ENCODE measurements around the gene REL. TPM values are rescaled to one million over a fixed set of nuclear protein-coding genes. Genes with fewer than 3 reads are reported as not detected.

REL gene
- total RNA-seq, 1 experiment from 2014 or later: 10.2 TPM

GRCh38 chr2:60925994-60926740, 44.8 kb downstream of the REL start:
- ChIA-PET RAD21 (ENCODE audit: low non-redundant PET in 1 of 2, low total read pairs in 2 of 2, uncharacterized antibody in 2 of 2, unreplicated experiment in 2 of 2) (no interaction called here), POLR2A (interaction anchor here (0.7 kb wide), 1 partner anchor 230 kb away, joined by 3 read pairs; no protein-coding TSS in a partner anchor), CTCF (no interaction called here)
- no TSS peak for BruUV-seq (replicated peaks)
- H3K36me3 ChIP-seq (ENCODE audit: control insufficient read depth in 1 of 2, insufficient read depth in 2 of 2, low read length in 2 of 2): peaks cover 7 to 8% of the 10 kb centered on the region in 2 experiments; a peak in 3 of 4 replicates
- TF ChIP-seq RAD21 (IDR thresholded peaks at IDR 0.05; ENCODE audit: low read depth): no peak
- TF ChIP-seq ZBTB33 (IDR thresholded peaks at IDR 0.05; ENCODE audit: extremely low read depth, insufficient replicate concordance, low read length): no peak
- no peak for TF ChIP-seq POLR2A (IDR thresholded peaks at IDR 0.05; ENCODE audit: borderline replicate concordance, extremely low read depth, insufficient read depth, insufficient read length)
- TF ChIP-seq SRF (IDR thresholded peaks at IDR 0.05; ENCODE audit: low read depth): no peak
- TF ChIP-seq EGR1 (IDR thresholded peaks at IDR 0.05; ENCODE audit: low read depth): no peak
- TF ChIP-seq ATF3 (IDR thresholded peaks at IDR 0.05): no peak
- no peak for TF ChIP-seq EZH2phosphoT487 (IDR thresholded peaks at IDR 0.05; ENCODE audit: borderline replicate concordance)
- no peak overlapping the region for H2AFZ ChIP-seq (ENCODE audit: low read depth, low read length, poor library complexity, severe bottlenecking)
- ATAC-seq (no peak), DNase-seq (ENCODE audit: low read depth, low spot score) (no peak)
- H3K27me3 ChIP-seq (ENCODE audit: insufficient read depth, low read length): no peaks in the 10 kb centered on the region
- no peaks in the 10 kb centered on the region for H4K20me1 ChIP-seq (ENCODE audit: insufficient read depth)
- H3K4me3 ChIP-seq (replicated peaks in 1 of 2; ENCODE audit: low read depth in 1 of 2, low read length in 2 of 2): no peak overlapping the region
- H3K4me2 ChIP-seq (ENCODE audit: low read length): no peak overlapping the region
- H3K4me1 ChIP-seq (ENCODE audit: control insufficient read depth in 1 of 2, insufficient read depth in 2 of 2, low read length in 2 of 2): no peaks in the 10 kb centered on the region
- no peaks in the 10 kb centered on the region for H3K9me2 ChIP-seq (ENCODE audit: insufficient read depth)
- intact Hi-C loops (cut with micrococcal nuclease): no loop called here
- H3K27ac ChIP-seq (ENCODE audit: low read depth, low read length): no peak overlapping the region
- H3K9ac ChIP-seq (ENCODE audit: low read length): no peak overlapping the region
- H3K79me2 ChIP-seq (ENCODE audit: insufficient read depth, low read length): no peaks in the 10 kb centered on the region
- H3K9me3 ChIP-seq (ENCODE audit: control insufficient read depth in 1 of 2, insufficient read depth in 1 of 2, low read depth in 1 of 2, low read length in 2 of 2): no peaks in the 10 kb centered on the region
